ENCODE results near the gene TIMELESS. TPM values are rescaled to one million over a fixed set of nuclear protein-coding genes. Genes with fewer than 3 reads are reported as not detected.
A peak's percentile ranks its signal among the peaks of the same experiment; 100 is the strongest.

TIMELESS gene
- total and polyA plus RNA-seq, 9 of the 15 experiments (the other 6 are each of a cell fraction or from before 2014, with no cell fraction given), result 11.9 to 59.2 (median 35.8) TPM

DNA sequence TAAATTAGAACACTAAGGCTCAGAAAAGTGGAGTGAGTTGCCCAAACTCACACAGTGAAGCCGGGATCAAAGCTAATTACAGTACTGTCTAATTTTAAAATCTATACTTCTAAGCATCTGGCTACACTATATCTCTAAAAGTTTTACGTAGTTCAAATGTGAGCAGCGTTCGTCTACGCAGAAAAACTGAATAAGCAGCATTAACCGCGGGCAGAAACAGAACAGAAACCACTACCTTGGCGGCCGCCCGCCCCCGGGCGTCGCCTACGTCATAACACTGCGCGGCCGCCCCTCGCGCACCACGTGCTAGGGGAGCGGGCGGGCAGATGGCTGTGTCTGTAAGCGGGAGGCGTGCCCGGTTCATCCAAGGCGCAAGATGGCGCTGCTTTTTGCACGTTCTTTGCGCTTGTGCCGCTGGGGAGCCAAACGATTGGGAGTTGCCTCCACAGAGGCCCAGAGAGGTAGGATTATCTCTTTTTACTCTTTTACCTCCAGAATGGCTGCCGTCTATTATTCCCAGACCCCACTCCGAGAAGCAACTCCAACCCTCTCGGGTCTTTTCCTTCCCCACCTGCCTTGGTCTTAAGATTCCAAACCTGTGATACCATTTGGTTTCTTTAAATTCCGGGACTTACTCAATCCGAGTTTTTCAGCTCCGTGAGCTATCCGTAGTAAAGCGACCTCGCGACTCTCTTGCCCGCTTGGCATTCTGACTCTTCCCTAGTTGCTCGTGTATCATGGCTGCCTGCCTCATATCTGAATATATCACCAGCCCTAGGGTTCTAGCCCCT is 19.2 kb upstream of the TIMELESS start, which contains the start of gene SPRYD4 (continued):
- no peak; the same call in none of the 2 replicates for TF ChIP-seq FOSL1 (tag; conservative IDR thresholded peaks at IDR 0.05)
- no peak for TF ChIP-seq EP300 (IDR thresholded peaks at IDR 0.05; ENCODE audit: low read length)
- peak; percentile 88 for TF ChIP-seq VEZF1 (CRISPR knock-in tag; IDR thresholded peaks at IDR 0.05)
- peak in 1 of 2 experiments; percentile 49; a peak in 1 of 4 replicates for TF ChIP-seq KDM4B (IDR thresholded peaks at IDR 0.05; ENCODE audit: borderline replicate concordance in 2 of 2, low read depth in 1 of 2)
- TF ChIP-seq, protein P1, sequence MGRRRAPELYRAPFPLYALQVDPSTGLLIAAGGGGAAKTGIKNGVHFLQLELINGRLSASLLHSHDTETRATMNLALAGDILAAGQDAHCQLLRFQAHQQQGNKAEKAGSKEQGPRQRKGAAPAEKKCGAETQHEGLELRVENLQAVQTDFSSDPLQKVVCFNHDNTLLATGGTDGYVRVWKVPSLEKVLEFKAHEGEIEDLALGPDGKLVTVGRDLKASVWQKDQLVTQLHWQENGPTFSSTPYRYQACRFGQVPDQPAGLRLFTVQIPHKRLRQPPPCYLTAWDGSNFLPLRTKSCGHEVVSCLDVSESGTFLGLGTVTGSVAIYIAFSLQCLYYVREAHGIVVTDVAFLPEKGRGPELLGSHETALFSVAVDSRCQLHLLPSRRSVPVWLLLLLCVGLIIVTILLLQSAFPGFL (CRISPR knock-in tag; IDR thresholded peaks at IDR 0.05), result no peak
- no peak for TF ChIP-seq ZNF41 (CRISPR knock-in tag; conservative IDR thresholded peaks at IDR 0.05)
- no peak for TF ChIP-seq FOXJ2 (tag; IDR thresholded peaks at IDR 0.05)
- TF ChIP-seq, protein P2, sequence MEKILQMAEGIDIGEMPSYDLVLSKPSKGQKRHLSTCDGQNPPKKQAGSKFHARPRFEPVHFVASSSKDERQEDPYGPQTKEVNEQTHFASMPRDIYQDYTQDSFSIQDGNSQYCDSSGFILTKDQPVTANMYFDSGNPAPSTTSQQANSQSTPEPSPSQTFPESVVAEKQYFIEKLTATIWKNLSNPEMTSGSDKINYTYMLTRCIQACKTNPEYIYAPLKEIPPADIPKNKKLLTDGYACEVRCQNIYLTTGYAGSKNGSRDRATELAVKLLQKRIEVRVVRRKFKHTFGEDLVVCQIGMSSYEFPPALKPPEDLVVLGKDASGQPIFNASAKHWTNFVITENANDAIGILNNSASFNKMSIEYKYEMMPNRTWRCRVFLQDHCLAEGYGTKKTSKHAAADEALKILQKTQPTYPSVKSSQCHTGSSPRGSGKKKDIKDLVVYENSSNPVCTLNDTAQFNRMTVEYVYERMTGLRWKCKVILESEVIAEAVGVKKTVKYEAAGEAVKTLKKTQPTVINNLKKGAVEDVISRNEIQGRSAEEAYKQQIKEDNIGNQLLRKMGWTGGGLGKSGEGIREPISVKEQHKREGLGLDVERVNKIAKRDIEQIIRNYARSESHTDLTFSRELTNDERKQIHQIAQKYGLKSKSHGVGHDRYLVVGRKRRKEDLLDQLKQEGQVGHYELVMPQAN (IDR thresholded peaks at IDR 0.05; ENCODE audit: borderline replicate concordance), result peak; percentile 98
- no peak for TF ChIP-seq ZNF146 (CRISPR knock-in tag; IDR thresholded peaks at IDR 0.05; ENCODE audit: unreplicated experiment)
- no peak for TF ChIP-seq ZNF232 (CRISPR knock-in tag; IDR thresholded peaks at IDR 0.05)
- TF ChIP-seq ZNF121 (CRISPR knock-in tag; conservative IDR thresholded peaks at IDR 0.05), result no peak
- TF ChIP-seq HNRNPK (IDR thresholded peaks at IDR 0.05; ENCODE audit: low read depth, low read length, poor library complexity, severe bottlenecking), result no peak
- TF ChIP-seq NR3C1 (CRISPR knock-in tag; IDR thresholded peaks at IDR 0.05), result no peak
- no peak for TF ChIP-seq ZFP36 (IDR thresholded peaks at IDR 0.05; ENCODE audit: low read depth, low read length, partially characterized antibody)
- peak; percentile 80; the same call in 1 of the 2 replicates for TF ChIP-seq BRD4 (IDR thresholded peaks at IDR 0.05)
- peak; percentile 94 for TF ChIP-seq KDM5B (IDR thresholded peaks at IDR 0.05; ENCODE audit: insufficient replicate concordance, low read depth, low read length)
- TF ChIP-seq MTA1 (IDR thresholded peaks at IDR 0.05; ENCODE audit: borderline replicate concordance), result peak; percentile 98
- TF ChIP-seq, protein P3, sequence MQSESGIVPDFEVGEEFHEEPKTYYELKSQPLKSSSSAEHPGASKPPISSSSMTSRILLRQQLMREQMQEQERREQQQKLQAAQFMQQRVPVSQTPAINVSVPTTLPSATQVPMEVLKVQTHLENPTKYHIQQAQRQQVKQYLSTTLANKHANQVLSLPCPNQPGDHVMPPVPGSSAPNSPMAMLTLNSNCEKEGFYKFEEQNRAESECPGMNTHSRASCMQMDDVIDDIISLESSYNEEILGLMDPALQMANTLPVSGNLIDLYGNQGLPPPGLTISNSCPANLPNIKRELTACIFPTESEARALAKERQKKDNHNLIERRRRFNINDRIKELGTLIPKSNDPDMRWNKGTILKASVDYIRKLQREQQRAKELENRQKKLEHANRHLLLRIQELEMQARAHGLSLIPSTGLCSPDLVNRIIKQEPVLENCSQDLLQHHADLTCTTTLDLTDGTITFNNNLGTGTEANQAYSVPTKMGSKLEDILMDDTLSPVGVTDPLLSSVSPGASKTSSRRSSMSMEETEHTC (IDR thresholded peaks at IDR 0.05), result peak; percentile 91
- no peak for TF ChIP-seq ELF2 (CRISPR knock-in tag; IDR thresholded peaks at IDR 0.05)
- TF ChIP-seq ZNF165 (CRISPR knock-in tag; IDR thresholded peaks at IDR 0.05; ENCODE audit: borderline replicate concordance), result no peak
